H9 (cell line): ENCODE results near the gene PLK3. TPM values are rescaled to one million over a fixed set of nuclear protein-coding genes. Genes with fewer than 3 reads are reported as not detected.
"Not testable (repeated sequence)": the region's sequence is repeated elsewhere in the genome, so short reads cannot be mapped to it uniquely, and the experiment has no call there.

Experiments
- DNase-seq: peaks from one replicate; pipeline ENCODE4 v3.0.0-alpha.2; 2017
- H2AFZ ChIP-seq: one replicate; pipeline ENCODE4 v1.6.1; 2013; ENCODE audit warnings: mild to moderate bottlenecking, low read length, control low read depth, moderate library complexity
- H2AK5ac ChIP-seq: 2 replicates; pipeline ENCODE4 v1.6.1; 2013; ENCODE audit warnings: low read length, control low read depth, mixed read lengths; ENCODE audit not compliant: insufficient read length
- H2BK120ac ChIP-seq: one replicate; pipeline ENCODE4 v1.6.1; 2013; ENCODE audit warnings: low read depth, mild to moderate bottlenecking, low read length, control low read depth, inconsistent platforms; ENCODE audit not compliant: poor library complexity, severe bottlenecking
- H2BK12ac ChIP-seq: 2 replicates; pipeline ENCODE4 v1.6.1; 2013; ENCODE audit warnings: low read length, control low read depth, mixed read lengths, low read depth; ENCODE audit not compliant: insufficient read length
- H2BK15ac ChIP-seq: 2 replicates; pipeline ENCODE4 v1.6.1; 2013; ENCODE audit warnings: low read depth, low read length, control low read depth
- H2BK20ac ChIP-seq: one replicate; pipeline ENCODE4 v1.6.1; 2013; ENCODE audit warnings: low read depth, mild to moderate bottlenecking, low read length, control low read depth, inconsistent platforms; ENCODE audit not compliant: poor library complexity, severe bottlenecking
- H2BK5ac ChIP-seq: 2 replicates; pipeline ENCODE4 v1.6.1; 2013; ENCODE audit warnings: low read length, control low read depth, mixed read lengths; ENCODE audit not compliant: insufficient read length
- H3K14ac ChIP-seq: 2 replicates; pipeline ENCODE4 v1.6.1; 2013; ENCODE audit warnings: low read length, control low read depth; ENCODE audit not compliant: insufficient read depth
- H3K18ac ChIP-seq: 2 replicates; pipeline ENCODE4 v1.6.1; 2013; ENCODE audit warnings: low read depth, mild to moderate bottlenecking, mixed read lengths, low read length, control low read depth; ENCODE audit not compliant: insufficient read length
- H3K23ac ChIP-seq: 2 replicates; pipeline ENCODE4 v1.6.1; 2013; ENCODE audit warnings: low read length, control low read depth, mixed read lengths, low read depth; ENCODE audit not compliant: insufficient read length
- H3K23me2 ChIP-seq: 2 replicates; pipeline ENCODE4 v1.6.1; 2013; ENCODE audit warnings: low read depth, mild to moderate bottlenecking, mixed read lengths, low read length, control low read depth; ENCODE audit not compliant: insufficient read length, poor library complexity, severe bottlenecking
- H3K27ac ChIP-seq: 2 replicates; pipeline ENCODE4 v1.5.1; 2013; ENCODE audit warnings: low read length, control low read depth, mixed read lengths, low read depth; ENCODE audit not compliant: insufficient read length
- H3K27me3 ChIP-seq: 2 replicates; pipeline ENCODE4 v1.6.1; 2013; ENCODE audit warnings: low read length, control low read depth, inconsistent platforms; ENCODE audit not compliant: insufficient read depth
- H3K4ac ChIP-seq: 2 replicates; pipeline ENCODE4 v1.6.1; 2013; ENCODE audit warnings: low read depth, mild to moderate bottlenecking, control low read depth, inconsistent platforms, low read length, moderate library complexity
- H3K4me1 ChIP-seq: 2 replicates; pipeline ENCODE4 v1.6.1; 2013; ENCODE audit warnings: low read length, control low read depth, inconsistent platforms; ENCODE audit not compliant: insufficient read depth
- H3K4me2 ChIP-seq: 2 replicates; pipeline ENCODE4 v1.6.1; 2013; ENCODE audit warnings: low read length, control low read depth, mixed read lengths; ENCODE audit not compliant: insufficient read length, insufficient read depth
- H3K56ac ChIP-seq: 2 replicates; pipeline ENCODE4 v1.6.1; 2013; ENCODE audit warnings: low read depth, mild to moderate bottlenecking, mixed read lengths, low read length, control low read depth; ENCODE audit not compliant: insufficient read length
- H3K79me1 ChIP-seq: 2 replicates; pipeline ENCODE4 v1.6.1; 2013; ENCODE audit warnings: low read depth, mild to moderate bottlenecking, moderate library complexity, low read length, control low read depth, inconsistent platforms; ENCODE audit not compliant: insufficient read depth, poor library complexity, severe bottlenecking
- H3K79me2 ChIP-seq: 2 replicates; pipeline ENCODE4 v1.6.1; 2013; ENCODE audit warnings: low read length, control low read depth, inconsistent platforms; ENCODE audit not compliant: insufficient read depth
- H3K9ac ChIP-seq: 2 replicates; pipeline ENCODE4 v1.6.1; 2013; ENCODE audit warnings: low read length, control low read depth, mixed read lengths; ENCODE audit not compliant: insufficient read length; ENCODE audit errors: extremely low read depth
- H3K9me3 ChIP-seq: one replicate; pipeline ENCODE4 v1.6.1; 2013; ENCODE audit warnings: low read depth, low read length, inconsistent platforms; ENCODE audit not compliant: control insufficient read depth
- H3T11ph ChIP-seq: one replicate; pipeline ENCODE4 v1.6.1; 2013; ENCODE audit warnings: mild to moderate bottlenecking, low read length, control low read depth, inconsistent platforms
- H4K20me1 ChIP-seq: one replicate; pipeline ENCODE4 v1.6.1; 2013; ENCODE audit not compliant: control insufficient read depth, insufficient read length, insufficient read depth
- H4K5ac ChIP-seq: 2 replicates; pipeline ENCODE4 v1.6.1; 2013; ENCODE audit warnings: low read depth, mild to moderate bottlenecking, mixed read lengths, low read length, control low read depth; ENCODE audit not compliant: insufficient read length
- H4K8ac ChIP-seq: replicated peaks from 2 replicates; pipeline ENCODE4 v1.6.1; 2013; ENCODE audit warnings: low read length, control low read depth, mixed read lengths, low read depth; ENCODE audit not compliant: insufficient read length
- H4K91ac ChIP-seq: 2 replicates; pipeline ENCODE4 v1.6.1; 2013; ENCODE audit warnings: low read depth, mild to moderate bottlenecking, moderate library complexity, mixed read lengths, low read length, control low read depth; ENCODE audit not compliant: insufficient read length
- H3K27ac Mint-ChIP-seq, 3 experiments: 2 replicates in 2 of 3; 3 replicates in 1 of 3; pipeline ENCODE4 v1.8.0; 2020 to 2021; ENCODE audit warnings: mixed read lengths in 3 of 3, mild to moderate bottlenecking in 1 of 3, moderate library complexity in 1 of 3
- H3K27me3 Mint-ChIP-seq: 2 replicates; pipeline ENCODE4 v1.8.0; 2021; ENCODE audit warnings: low read depth, mild to moderate bottlenecking, moderate library complexity, mixed read lengths
- H3K36me3 Mint-ChIP-seq, 3 experiments: 2 replicates in 2 of 3; 3 replicates in 1 of 3; pipeline ENCODE4 v1.8.0; 2020 to 2021; ENCODE audit warnings: low read depth in 3 of 3, mixed read lengths in 3 of 3; ENCODE audit not compliant: insufficient read depth in 1 of 3
- H3K4me1 Mint-ChIP-seq, 2 experiments: 2 replicates each; pipeline ENCODE4 v1.8.0; 2020; ENCODE audit warnings: mixed read lengths in 2 of 2
- H3K4me3 Mint-ChIP-seq, 2 experiments: 2 replicates in 1 of 2; 3 replicates in 1 of 2; pipeline ENCODE4 v1.8.0; 2020 to 2021; ENCODE audit warnings: mild to moderate bottlenecking in 2 of 2, mixed read lengths in 2 of 2, moderate library complexity in 1 of 2
- H3K9me3 Mint-ChIP-seq, 2 experiments: 2 replicates in 1 of 2; 3 replicates in 1 of 2; pipeline ENCODE4 v1.8.0; 2020; ENCODE audit warnings: mild to moderate bottlenecking in 2 of 2, mixed read lengths in 2 of 2, moderate library complexity in 1 of 2
- WGBS: extraction: QIAGEN DNeasy Blood & Tissue Kit; methylation state at CpG from one replicate; pipeline ENCODE4 v1.1.7; 2013; ENCODE audit warnings: missing lambda C conversion rate, low lambda C conversion rate, mixed read lengths; ENCODE audit not compliant: insufficient read length; ENCODE audit errors: extremely low coverage; 5-methylcytosine and 5-hydroxymethylcytosine counted together
- total RNA-seq: library from RNA; stranded (reverse); gene quantifications from 2 replicates; pipeline ENCODE4 v1.2.1, GENCODE V29; 2021
- TF ChIP-seq, protein P1 (sequence below): fragments of 200-600 bp; sonication (generic); conservative IDR thresholded peaks from 3 replicates; pipeline ENCODE4 v1.8.0; 2021; ENCODE audit warnings: antibody characterized with exemption, mild to moderate bottlenecking

Gene PLK3
- total RNA-seq, 1 experiment from 2014 or later, result 14.7 TPM

DNA sequence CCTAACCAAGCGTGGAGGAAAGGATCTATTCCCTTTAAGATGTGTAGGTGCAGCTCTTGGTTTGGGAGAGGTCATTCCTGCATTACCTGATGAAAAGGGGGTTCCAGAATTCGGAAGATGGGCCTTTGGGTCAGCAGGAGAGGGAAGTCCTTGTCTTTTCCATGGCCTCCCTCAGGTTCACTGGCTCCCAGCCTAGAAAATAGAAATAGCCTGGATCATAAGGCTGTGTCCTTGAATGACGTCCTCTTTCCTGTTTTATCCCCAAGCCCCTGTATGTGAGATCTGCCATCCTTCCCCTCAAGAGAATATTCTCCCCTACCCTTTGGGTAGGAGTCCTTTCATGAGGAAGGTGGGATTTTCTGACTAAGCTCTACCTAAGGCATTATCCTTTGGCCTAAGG, 39.3 kb upstream of the PLK3 start:
- WGBS, result no CpG with 5 or more reads among the region's 3 CpGs
- H3K4ac ChIP-seq, result no peak overlapping the region
- no peak overlapping the region for H2BK5ac ChIP-seq
- H2AK5ac ChIP-seq, result no peak overlapping the region
- H3K56ac ChIP-seq, result no peak overlapping the region
- H3K27me3 ChIP-seq, result no peaks in the 10 kb centered on the region
- Mint-ChIP-seq H3K4me1 (no peaks in the 10 kb centered on the region), H3K27ac (no peak overlapping the region; a peak in 1 of 7 replicates), H3K36me3 (peaks cover 59 to 90% (median 90%) of the 10 kb centered on the region in 3 experiments), H3K4me3 (no peak overlapping the region; a peak in 1 of 5 replicates), H3K9me3 (no peaks in the 10 kb centered on the region; a peak in 1 of 5 replicates), H3K27me3 (no peaks in the 10 kb centered on the region)
- H2BK15ac ChIP-seq, result no peak overlapping the region
- H3T11ph ChIP-seq, result no peak overlapping the region
- no peaks in the 10 kb centered on the region for H3K4me1 ChIP-seq
- no peaks in the 10 kb centered on the region for H3K23me2 ChIP-seq
- H4K8ac ChIP-seq, result no peak overlapping the region
- no peak overlapping the region for H3K14ac ChIP-seq
- H2AFZ ChIP-seq, result no peak overlapping the region
- DNase-seq, result no peak
- H3K4me2 ChIP-seq, result no peak overlapping the region
- no peak overlapping the region for H4K91ac ChIP-seq
- no peak overlapping the region for H3K27ac ChIP-seq
- H2BK12ac ChIP-seq, result no peak overlapping the region
- TF ChIP-seq, protein P1, sequence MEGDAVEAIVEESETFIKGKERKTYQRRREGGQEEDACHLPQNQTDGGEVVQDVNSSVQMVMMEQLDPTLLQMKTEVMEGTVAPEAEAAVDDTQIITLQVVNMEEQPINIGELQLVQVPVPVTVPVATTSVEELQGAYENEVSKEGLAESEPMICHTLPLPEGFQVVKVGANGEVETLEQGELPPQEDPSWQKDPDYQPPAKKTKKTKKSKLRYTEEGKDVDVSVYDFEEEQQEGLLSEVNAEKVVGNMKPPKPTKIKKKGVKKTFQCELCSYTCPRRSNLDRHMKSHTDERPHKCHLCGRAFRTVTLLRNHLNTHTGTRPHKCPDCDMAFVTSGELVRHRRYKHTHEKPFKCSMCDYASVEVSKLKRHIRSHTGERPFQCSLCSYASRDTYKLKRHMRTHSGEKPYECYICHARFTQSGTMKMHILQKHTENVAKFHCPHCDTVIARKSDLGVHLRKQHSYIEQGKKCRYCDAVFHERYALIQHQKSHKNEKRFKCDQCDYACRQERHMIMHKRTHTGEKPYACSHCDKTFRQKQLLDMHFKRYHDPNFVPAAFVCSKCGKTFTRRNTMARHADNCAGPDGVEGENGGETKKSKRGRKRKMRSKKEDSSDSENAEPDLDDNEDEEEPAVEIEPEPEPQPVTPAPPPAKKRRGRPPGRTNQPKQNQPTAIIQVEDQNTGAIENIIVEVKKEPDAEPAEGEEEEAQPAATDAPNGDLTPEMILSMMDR, result no peak
- H2BK120ac ChIP-seq, result no peak overlapping the region
- H3K9me3 ChIP-seq, result no peaks in the 10 kb centered on the region
- H3K79me2 ChIP-seq, result no peaks in the 10 kb centered on the region
- no peak overlapping the region for H3K23ac ChIP-seq
- no peak overlapping the region for H2BK20ac ChIP-seq
- H4K5ac ChIP-seq, result no peak overlapping the region
- no peaks in the 10 kb centered on the region for H4K20me1 ChIP-seq
- H3K18ac ChIP-seq, result no peak overlapping the region
- H3K79me1 ChIP-seq, result no peaks in the 10 kb centered on the region
- no peak overlapping the region for H3K9ac ChIP-seq

DNA sequence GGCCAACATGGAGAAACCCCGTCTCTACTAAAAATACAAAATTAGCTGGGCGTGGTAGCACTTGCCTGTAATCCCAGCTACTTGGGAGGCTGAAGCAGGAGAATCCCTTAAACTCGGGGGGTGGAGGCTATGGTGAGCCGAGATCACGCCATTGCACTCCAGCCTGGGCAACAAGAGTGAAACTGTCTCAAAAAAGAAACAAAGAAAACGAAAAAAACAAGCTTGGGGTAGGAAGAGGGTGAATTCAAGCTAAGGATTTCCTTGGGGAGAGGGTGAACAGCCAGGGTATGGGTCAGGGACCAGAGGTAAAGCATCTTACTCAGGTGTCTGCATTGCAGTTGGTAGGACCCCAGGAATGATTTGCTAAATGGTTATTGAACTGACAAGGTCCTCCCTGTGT, 33.8 kb upstream of the PLK3 start:
- H3K27ac ChIP-seq, H3K4me2 ChIP-seq, H4K8ac ChIP-seq, H3K4me1 Mint-ChIP-seq, H3K9ac ChIP-seq, H3K23ac ChIP-seq, H3K23me2 ChIP-seq, H4K91ac ChIP-seq, H2BK20ac ChIP-seq, H3K56ac ChIP-seq, H3K18ac ChIP-seq, H4K5ac ChIP-seq, H3K27ac Mint-ChIP-seq, H3K79me2 ChIP-seq, H3K14ac ChIP-seq, H3K79me1 ChIP-seq, DNase-seq, H4K20me1 ChIP-seq, H3K9me3 ChIP-seq, H2BK5ac ChIP-seq, H3K9me3 Mint-ChIP-seq, H3K4me1 ChIP-seq, H3K4me3 Mint-ChIP-seq, H3K27me3 ChIP-seq, H3K27me3 Mint-ChIP-seq, H3T11ph ChIP-seq, H3K4ac ChIP-seq, H2AK5ac ChIP-seq, H2BK120ac ChIP-seq, H2BK15ac ChIP-seq, H2BK12ac ChIP-seq, H2AFZ ChIP-seq: not testable (repeated sequence)
- whole genome bisulfite sequencing, result no CpG with 5 or more reads among the region's 6 CpGs
- H3K36me3 Mint-ChIP-seq, result peaks cover 33 to 62% (median 57%) of the 10 kb centered on the region in 3 experiments
